Testis (tissue), 3 donors: ENCODE data around the gene SHE. TPM values are rescaled to one million over a fixed set of nuclear protein-coding genes. Genes with fewer than 3 reads are reported as not detected.

Experiments used
- DNase-seq: peaks from one replicate; pipeline ENCODE4 v3.0.0-alpha.2; 2019
- H3K27ac ChIP-seq, 2 donors: fragments of 200-600 bp; sonication (generic); one replicate each; pipeline ENCODE4 v1.5.1; 2019
- H3K27me3 ChIP-seq: fragments of 200-600 bp; sonication (generic); one replicate; pipeline ENCODE4 v1.5.1; 2019
- H3K36me3 ChIP-seq: fragments of 200-600 bp; sonication (generic); one replicate; pipeline ENCODE4 v1.5.1; 2017; ENCODE audit warnings: low read depth; ENCODE audit errors: missing control alignments
- H3K4me1 ChIP-seq: fragments of 200-600 bp; sonication (generic); one replicate; pipeline ENCODE4 v1.5.1; 2019
- H3K4me3 ChIP-seq, 2 donors: fragments of 200-600 bp; sonication (generic); one replicate each; pipeline ENCODE4 v1.5.1; 2017 to 2019
- H3K9me3 ChIP-seq: fragments of 200-600 bp; sonication (generic); one replicate; pipeline ENCODE4 v1.5.1; 2017
- CTCF ChIP-seq, 3 experiments: fragments of 450-650 bp in 2 of 3; fragments of 200-600 bp in 1 of 3; sonication (generic) in 1 of 3; IDR thresholded peaks; one replicate each; pipeline ENCODE4 v1.5.1; 2016 to 2019; ENCODE audit warnings: antibody characterized with exemption in 3 of 3, mild to moderate bottlenecking in 2 of 3, moderate library complexity in 1 of 3
- POLR2A ChIP-seq: fragments of 450-650 bp; IDR thresholded peaks from one replicate; pipeline ENCODE4 v1.6.1; 2017; ENCODE audit warnings: antibody characterized with exemption, mild to moderate bottlenecking, moderate library complexity
- WGBS, 2 donors: methylation state at CpG; one replicate each; pipeline ENCODE4 v1.1.5; 2018; 5-methylcytosine and 5-hydroxymethylcytosine counted together
- intact Hi-C: fragments of 100-400 bp; cut with DNase I; formaldehyde crosslinking; loops from one replicate; pipeline ENCODE4 v1.15.1; 2023; ENCODE audit warnings: low total_unique reads
- polyA plus RNA-seq: library from polyadenylated mRNA; stranded (reverse); fragments of 350-450 nt; fragmentation: Illumina TruSeq; extraction: RNeasy Lipid Tissue Mini Kit (QIAGEN cat#74804); gene quantifications from one replicate; pipeline ENCODE4 v1.2.3, GENCODE V29; 2014; ENCODE audit warnings: low read depth, low replicate concordance; ENCODE audit not compliant: insufficient read depth
- total RNA-seq, 2 donors: library from RNA; depleted of rRNA; stranded (reverse); fragments of >200 nt; gene quantifications; one replicate each; pipeline ENCODE4 v1.2.3, GENCODE V29; 2016

The SHE gene
- total and polyA plus RNA-seq, 3 donors from 2014 or later = 50.9 to 57.9 (median 53.7) TPM

DNA sequence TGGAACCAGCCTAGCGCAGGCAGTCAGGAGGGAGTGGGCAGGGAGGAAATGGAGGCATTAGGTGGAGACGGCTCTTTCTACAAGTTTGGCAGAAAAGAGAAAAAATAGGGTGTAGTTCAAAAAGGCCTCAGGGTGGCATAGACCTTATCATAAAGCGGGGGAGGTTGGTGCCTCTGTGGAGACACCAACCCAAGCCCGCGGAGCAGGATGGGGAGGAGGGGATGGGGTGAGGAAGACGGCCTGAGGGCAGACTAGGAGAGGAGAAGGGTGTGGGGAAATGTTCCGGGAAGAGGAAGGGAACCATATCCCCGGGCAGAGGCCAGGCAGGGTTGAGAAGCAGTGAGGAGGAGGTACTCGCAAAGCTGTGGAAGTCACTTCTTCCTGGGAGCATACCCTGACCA is 17.4 kb upstream of the SHE start:
- no peak for DNase-seq
- H3K9me3 ChIP-seq = no peaks in the 10 kb centered on the region
- WGBS, 2 donors = 65 to 76% methylated on average over 8 to 9 of the region's 9 CpGs
- peaks cover 20% of the 10 kb centered on the region for H3K4me1 ChIP-seq
- no peaks in the 10 kb centered on the region for H3K27me3 ChIP-seq
- intact Hi-C loops = no loop called here
- TF ChIP-seq CTCF (IDR thresholded peaks at IDR 0.05) = no peak
- no peak for TF ChIP-seq POLR2A
- no peak overlapping the region for H3K4me3 ChIP-seq
- no peak overlapping the region for H3K27ac ChIP-seq
- H3K36me3 ChIP-seq = no peaks in the 10 kb centered on the region

GRCh38 chr1:154517661-154518060 is 15.4 kb upstream of the SHE start:
- H3K27me3 ChIP-seq = no peaks in the 10 kb centered on the region

GRCh38 chr1:154514066-154514553 is 11.9 kb upstream of the SHE start:
- peak; percentile 69 for DNase-seq
- 71 to 77% methylated on average over 7 of the region's 7 CpGs for WGBS, 2 donors
- TF ChIP-seq CTCF (IDR thresholded peaks at IDR 0.05) (no peak), POLR2A (no peak)
- Histone ChIP-seq H3K4me1 (no peaks in the 10 kb centered on the region), H3K27ac (peak overlapping the region in 1 of 2 donors; percentile 33), H3K27me3 (no peaks in the 10 kb centered on the region), H3K9me3 (no peaks in the 10 kb centered on the region), H3K4me3 (no peak overlapping the region), H3K36me3 (no peaks in the 10 kb centered on the region)
- intact Hi-C loops = no loop called here

More at GRCh38 chr1:154517661-154518060, 15.4 kb upstream of the SHE start:
- TF ChIP-seq POLR2A (no peak), CTCF (IDR thresholded peaks at IDR 0.05) (no peak)
- no peak for DNase-seq
- intact Hi-C loops = no loop called here
- 95% methylated on average over 11 of the region's 11 CpGs for WGBS, 2 donors
- Histone ChIP-seq H3K27ac (no peak overlapping the region), H3K4me3 (no peak overlapping the region), H3K36me3 (no peaks in the 10 kb centered on the region), H3K9me3 (no peaks in the 10 kb centered on the region), H3K4me1 (peaks cover 20% of the 10 kb centered on the region)

GRCh38 chr1:154512760-154513159 is 10.5 kb upstream of the SHE start:
- Histone ChIP-seq H3K4me3 (no peak overlapping the region), H3K27ac (no peak overlapping the region), H3K27me3 (no peaks in the 10 kb centered on the region), H3K4me1 (no peaks in the 10 kb centered on the region), H3K36me3 (no peaks in the 10 kb centered on the region), H3K9me3 (no peaks in the 10 kb centered on the region)
- TF ChIP-seq POLR2A (no peak), CTCF (IDR thresholded peaks at IDR 0.05) (no peak)
- intact Hi-C loops = no loop called here
- 76 to 77% methylated on average over 3 of the region's 3 CpGs for WGBS, 2 donors
- no peak for DNase-seq

DNA sequence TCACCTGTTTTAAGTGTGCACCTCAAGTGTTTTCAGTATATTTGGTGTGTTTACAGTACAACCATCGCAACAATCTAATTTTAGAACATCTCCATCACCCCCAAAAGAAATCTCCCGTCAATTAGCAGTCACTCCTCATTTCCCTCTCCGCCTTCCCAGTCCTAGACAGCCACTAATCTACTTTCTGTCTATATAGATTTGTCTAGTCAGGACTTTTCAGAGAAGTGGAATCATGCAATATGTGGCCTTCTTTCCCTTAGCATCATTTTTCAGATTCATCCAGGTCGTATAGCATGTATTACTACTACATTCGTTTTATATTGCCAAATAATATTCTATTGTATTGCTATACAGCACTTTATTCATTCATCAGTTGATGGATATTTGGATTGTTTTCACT is 1.7 kb upstream of the SHE start:
- 71 to 74% methylated on average over 5 of the region's 5 CpGs for WGBS, 2 donors
- Histone ChIP-seq H3K9me3 (no peaks in the 10 kb centered on the region), H3K4me1 (no peaks in the 10 kb centered on the region), H3K4me3 (no peak overlapping the region), H3K36me3 (no peaks in the 10 kb centered on the region), H3K27ac (no peak overlapping the region), H3K27me3 (no peaks in the 10 kb centered on the region)
- no peak for DNase-seq
- intact Hi-C loops = no loop called here
- TF ChIP-seq CTCF (IDR thresholded peaks at IDR 0.05) (no peak), POLR2A (no peak)
